ENCODE measurements around the gene LAMP2. TPM values are rescaled to one million over a fixed set of nuclear protein-coding genes. Genes with fewer than 3 reads are reported as not detected.

The LAMP2 gene
- total RNA-seq, 1 experiment from 2014 or later = 123 TPM

GRCh38 chrX:120380699-120381098 is 88.4 kb downstream of the LAMP2 start:
- H3K27ac ChIP-seq = no peak overlapping the region
- H4K20me1 ChIP-seq (ENCODE audit: insufficient read depth) = no peaks in the 10 kb centered on the region
- DNase-seq = peak in 1 of 2 experiments; percentile 40
- BruUV-seq (replicated peaks) = no TSS peak
- H3K36me3 ChIP-seq (ENCODE audit: low read depth) = no peaks in the 10 kb centered on the region
- H3F3A ChIP-seq (ENCODE audit: insufficient read depth, low read depth) = no peaks in the 10 kb centered on the region
- no peak overlapping the region for H3K4me3 ChIP-seq
- ChIA-PET CTCF (no interaction called here), POLR2A (ENCODE audit: unreplicated experiment) (interaction anchor here (0.7 kb wide), 1 partner anchor 181 kb away, joined by 5 read pairs; no protein-coding TSS in a partner anchor)
- peaks cover 23% of the 10 kb centered on the region; the same call in 1 of the 2 replicates for H3K27me3 ChIP-seq (ENCODE audit: insufficient read depth, low read depth)
- intact Hi-C loops (cut with micrococcal nuclease; ENCODE audit: unreplicated experiment) = loop anchor here (5.0 kb wide), 1 partner anchor 107 kb away; no protein-coding TSS in a partner anchor
- no peaks in the 10 kb centered on the region for H3K9me3 ChIP-seq (ENCODE audit: insufficient read depth, low read depth)
- no peaks in the 10 kb centered on the region for H3K79me2 ChIP-seq (ENCODE audit: low read depth)
- no peak overlapping the region for H3K4me2 ChIP-seq
- no peak overlapping the region for H2AFZ ChIP-seq
- H3K9me2 ChIP-seq (ENCODE audit: insufficient read depth) = no peaks in the 10 kb centered on the region
- TF ChIP-seq EZH2 (IDR thresholded peaks at IDR 0.05; ENCODE audit: low read depth) (no peak), CTCF (conservative IDR thresholded peaks at IDR 0.05) (peak; percentile 67)
- H3K4me1 ChIP-seq (replicated peaks; ENCODE audit: insufficient read depth) = no peaks in the 10 kb centered on the region

GRCh38 chrX:120379937-120380681 is 89.0 kb downstream of the LAMP2 start:
- H3K9me2 ChIP-seq (ENCODE audit: insufficient read depth) = no peaks in the 10 kb centered on the region
- H3K36me3 ChIP-seq (ENCODE audit: low read depth) = no peaks in the 10 kb centered on the region
- H4K20me1 ChIP-seq (ENCODE audit: insufficient read depth) = no peaks in the 10 kb centered on the region
- ChIA-PET POLR2A (ENCODE audit: unreplicated experiment) (no interaction called here), CTCF (no interaction called here)
- BruUV-seq (replicated peaks) = no TSS peak
- H3K4me3 ChIP-seq = no peak overlapping the region
- intact Hi-C loops (cut with micrococcal nuclease; ENCODE audit: unreplicated experiment) = loop anchor here (5.0 kb wide), 1 partner anchor 107 kb away; no protein-coding TSS in a partner anchor
- H3K79me2 ChIP-seq (ENCODE audit: low read depth) = no peaks in the 10 kb centered on the region
- no peaks in the 10 kb centered on the region for H3K4me1 ChIP-seq (replicated peaks; ENCODE audit: insufficient read depth)
- H3K4me2 ChIP-seq = no peak overlapping the region
- no peak for DNase-seq
- no peaks in the 10 kb centered on the region for H3F3A ChIP-seq (ENCODE audit: insufficient read depth, low read depth)
- no peak overlapping the region for H3K27ac ChIP-seq
- no peak overlapping the region for H2AFZ ChIP-seq
- H3K27me3 ChIP-seq (ENCODE audit: insufficient read depth, low read depth) = peaks cover 23% of the 10 kb centered on the region; the same call in 1 of the 2 replicates
- H3K9me3 ChIP-seq (ENCODE audit: insufficient read depth, low read depth) = no peaks in the 10 kb centered on the region
- no peak for TF ChIP-seq CTCF (conservative IDR thresholded peaks at IDR 0.05)
- TF ChIP-seq EZH2 (IDR thresholded peaks at IDR 0.05; ENCODE audit: low read depth) = no peak

GRCh38 chrX:120378570-120378969 is 90.5 kb downstream of the LAMP2 start:
- no peaks in the 10 kb centered on the region for H3F3A ChIP-seq (ENCODE audit: insufficient read depth, low read depth)
- POLR2A ChIA-PET (ENCODE audit: unreplicated experiment) = no interaction called here
- no peaks in the 10 kb centered on the region for H3K36me3 ChIP-seq (ENCODE audit: low read depth)
- H3K27me3 ChIP-seq (ENCODE audit: insufficient read depth, low read depth) = 0 out of 2 replicates have a peak, but pooled peaks cover 8% of the 10 kb centered on the region
- H2AFZ ChIP-seq = no peak overlapping the region
- H3K4me3 ChIP-seq = no peak overlapping the region
- H3K4me2 ChIP-seq = no peak overlapping the region
- H3K27ac ChIP-seq = no peak overlapping the region
- TF ChIP-seq EZH2 (IDR thresholded peaks at IDR 0.05; ENCODE audit: low read depth) (no peak), CTCF (conservative IDR thresholded peaks at IDR 0.05) (no peak)
- H3K79me2 ChIP-seq (ENCODE audit: low read depth) = no peaks in the 10 kb centered on the region
- no peak for DNase-seq
- BruUV-seq (replicated peaks) = no TSS peak
- no peaks in the 10 kb centered on the region for H4K20me1 ChIP-seq (ENCODE audit: insufficient read depth)
- H3K9me2 ChIP-seq (ENCODE audit: insufficient read depth) = no peaks in the 10 kb centered on the region
- CTCF ChIA-PET = no interaction called here
- no peaks in the 10 kb centered on the region for H3K9me3 ChIP-seq (ENCODE audit: insufficient read depth, low read depth)
- intact Hi-C loops (cut with micrococcal nuclease; ENCODE audit: unreplicated experiment) = no loop called here
- H3K4me1 ChIP-seq (replicated peaks; ENCODE audit: insufficient read depth) = no peaks in the 10 kb centered on the region

Other genes starting within 250 kb of the LAMP2 start
- gene ZBTB33, start 218.5 kb downstream of the LAMP2 start, total RNA-seq (2021) = 19.1 and 29.0 TPM in 2 replicates
- gene TMEM255A, start 157.8 kb downstream of the LAMP2 start, total RNA-seq (2021) = 9.4 and 16.7 TPM in 2 replicates
- not detected in 2 replicates for gene ATP1B4, start 107.2 kb downstream of the LAMP2 start, total RNA-seq (2021)
- gene CUL4B, start 91.7 kb upstream of the LAMP2 start, total RNA-seq (2021) = 98.6 and 154 TPM in 2 replicates
- gene MCTS1, start 134.8 kb upstream of the LAMP2 start, total RNA-seq (2021) = 90.7 and 98.4 TPM in 2 replicates
- 32.7 and 38.4 TPM in 2 replicates for gene C1GALT1C1, start 160.8 kb upstream of the LAMP2 start, total RNA-seq (2021)

Measured in PC-9 (cell line).